ENCODE data around the gene WDR46.
"Not testable (repeated sequence)": the region's sequence is repeated elsewhere in the genome, so short reads cannot be mapped to it uniquely, and the experiment has no call there.

WDR46 gene

DNA sequence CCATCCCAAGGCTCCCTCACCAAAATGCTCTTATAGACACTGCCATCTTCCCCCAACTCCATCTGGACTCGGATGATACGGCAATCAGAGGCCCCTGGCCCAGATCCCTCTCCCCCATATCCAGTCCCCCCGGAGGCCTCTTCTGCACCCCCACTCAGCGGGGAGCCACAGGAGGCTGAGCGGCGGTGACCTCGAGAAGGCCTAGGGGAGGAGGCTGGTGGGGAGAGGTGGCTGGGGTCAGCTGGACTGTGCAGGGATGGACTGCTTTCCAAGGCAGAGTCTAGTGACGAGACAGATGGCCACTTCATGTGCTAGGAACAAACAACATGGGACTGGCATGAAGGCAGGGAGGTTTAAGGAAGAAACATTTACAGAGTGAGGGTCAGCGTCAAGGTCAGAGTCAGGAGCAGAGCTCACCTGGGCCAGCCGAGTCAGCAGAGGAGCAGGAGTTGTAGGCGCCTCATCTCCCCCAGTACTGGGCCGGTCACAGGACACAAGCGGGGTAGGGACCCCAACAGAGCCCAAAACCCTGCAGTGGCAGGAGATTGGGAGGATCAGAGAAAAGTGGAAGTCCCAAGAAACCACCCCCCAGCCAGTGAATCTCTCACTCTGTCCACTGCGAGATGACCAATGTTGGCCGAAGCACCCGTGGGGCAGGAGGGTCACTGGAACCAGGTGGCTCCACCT is 4.1 kb upstream of the WDR46 start:
- Mint-ChIP-seq H3K4me1 (peaks cover 30% of the 10 kb centered on the region), H3K4me3 (peak overlapping the region in 2 of 3 experiments; percentile 16 to 68), H3K27me3 (ENCODE audit: low read depth) (no peaks in the 10 kb centered on the region), H3K27ac (peak overlapping the region in 1 of 3 experiments; percentile 67), H3K9me3 (no peaks in the 10 kb centered on the region), H3K36me3 (ENCODE audit: low read depth) (peaks cover 19% of the 10 kb centered on the region)
- TF ChIP-seq, protein P1, sequence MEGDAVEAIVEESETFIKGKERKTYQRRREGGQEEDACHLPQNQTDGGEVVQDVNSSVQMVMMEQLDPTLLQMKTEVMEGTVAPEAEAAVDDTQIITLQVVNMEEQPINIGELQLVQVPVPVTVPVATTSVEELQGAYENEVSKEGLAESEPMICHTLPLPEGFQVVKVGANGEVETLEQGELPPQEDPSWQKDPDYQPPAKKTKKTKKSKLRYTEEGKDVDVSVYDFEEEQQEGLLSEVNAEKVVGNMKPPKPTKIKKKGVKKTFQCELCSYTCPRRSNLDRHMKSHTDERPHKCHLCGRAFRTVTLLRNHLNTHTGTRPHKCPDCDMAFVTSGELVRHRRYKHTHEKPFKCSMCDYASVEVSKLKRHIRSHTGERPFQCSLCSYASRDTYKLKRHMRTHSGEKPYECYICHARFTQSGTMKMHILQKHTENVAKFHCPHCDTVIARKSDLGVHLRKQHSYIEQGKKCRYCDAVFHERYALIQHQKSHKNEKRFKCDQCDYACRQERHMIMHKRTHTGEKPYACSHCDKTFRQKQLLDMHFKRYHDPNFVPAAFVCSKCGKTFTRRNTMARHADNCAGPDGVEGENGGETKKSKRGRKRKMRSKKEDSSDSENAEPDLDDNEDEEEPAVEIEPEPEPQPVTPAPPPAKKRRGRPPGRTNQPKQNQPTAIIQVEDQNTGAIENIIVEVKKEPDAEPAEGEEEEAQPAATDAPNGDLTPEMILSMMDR (IDR thresholded peaks at IDR 0.05; ENCODE audit: unreplicated experiment in 3 of 3) = no peak

GRCh38 chr6:33290459-33290858 is 1.4 kb upstream of the WDR46 start:
- TF ChIP-seq, protein P1 (IDR thresholded peaks at IDR 0.05; ENCODE audit: unreplicated experiment in 3 of 3) = no peak
- peaks cover 33% of the 10 kb centered on the region for H3K36me3 Mint-ChIP-seq (ENCODE audit: low read depth)
- no peaks in the 10 kb centered on the region for H3K9me3 Mint-ChIP-seq
- peak overlapping the region in 1 of 3 experiments; percentile 35 for H3K27ac Mint-ChIP-seq
- peaks cover 31% of the 10 kb centered on the region for H3K4me1 Mint-ChIP-seq
- H3K4me3 Mint-ChIP-seq = peak overlapping the region; percentile 96 to 98 (median 98)
- H3K27me3 Mint-ChIP-seq (ENCODE audit: low read depth) = no peaks in the 10 kb centered on the region

- Mint-ChIP-seq H3K27ac (peak overlapping the region; percentile 56 to 69 (median 66)), H3K9me3 (no peaks in the 10 kb centered on the region), H3K27me3 (ENCODE audit: low read depth) (no peaks in the 10 kb centered on the region), H3K4me1 (peaks cover 31% of the 10 kb centered on the region), H3K36me3 (ENCODE audit: low read depth) (peaks cover 33% of the 10 kb centered on the region), H3K4me3 (peak overlapping the region; percentile 96 to 98 (median 98))
- TF ChIP-seq, protein P1 (IDR thresholded peaks at IDR 0.05; ENCODE audit: unreplicated experiment in 3 of 3) = no peak
These were observed 811 bp upstream of the WDR46 start for GRCh38 chr6:33289784-33290315.

DNA sequence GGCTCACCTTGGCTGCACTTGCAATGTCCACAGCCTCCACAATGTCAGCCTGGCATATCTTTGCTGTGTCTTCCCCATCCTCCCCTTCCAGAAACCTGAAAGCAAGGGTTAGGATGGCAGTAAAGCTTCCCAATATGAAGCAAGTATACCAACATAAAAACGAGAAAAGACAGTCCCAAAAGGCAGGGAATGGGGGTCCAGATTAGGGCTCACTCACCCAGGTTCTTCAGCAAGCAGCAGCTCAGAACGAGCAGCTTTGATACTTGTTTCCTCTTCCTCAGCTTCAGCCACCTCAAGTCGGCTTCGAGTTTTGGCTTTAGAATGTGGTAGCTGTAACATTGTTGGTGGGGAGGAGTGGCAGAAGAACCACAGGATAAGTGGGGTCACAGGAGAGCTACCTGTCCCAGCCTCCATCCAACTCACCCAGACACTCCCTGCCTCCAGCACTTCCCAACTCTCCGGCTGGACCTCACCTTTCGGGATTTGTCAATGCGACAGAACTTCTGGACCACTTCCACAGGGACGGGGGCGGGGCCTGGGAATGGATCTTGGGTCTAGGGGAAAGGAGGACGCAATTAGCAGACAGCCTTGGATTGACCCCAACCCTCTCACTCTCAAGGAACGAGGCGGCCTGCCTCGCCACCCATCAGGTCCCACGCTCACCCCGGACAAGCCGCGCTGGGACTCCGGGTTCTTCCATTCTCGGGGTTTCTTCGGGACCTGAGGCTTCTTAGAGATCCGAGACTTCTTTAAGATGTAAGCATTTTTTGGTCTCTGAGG is 708 bp downstream of the WDR46 start:
- TF ChIP-seq, protein P1 (IDR thresholded peaks at IDR 0.05; ENCODE audit: unreplicated experiment in 3 of 3) = no peak
- Mint-ChIP-seq H3K36me3 (ENCODE audit: low read depth) (peaks cover 33% of the 10 kb centered on the region), H3K4me1 (peaks cover 31% of the 10 kb centered on the region), H3K4me3 (peak overlapping the region; percentile 96 to 98 (median 98)), H3K9me3 (no peaks in the 10 kb centered on the region), H3K27ac (peak overlapping the region in 2 of 3 experiments; percentile 66 to 69), H3K27me3 (ENCODE audit: low read depth) (no peaks in the 10 kb centered on the region)

- H3K9me3 Mint-ChIP-seq = no peaks in the 10 kb centered on the region
- TF ChIP-seq, protein P1 (IDR thresholded peaks at IDR 0.05; ENCODE audit: unreplicated experiment in 3 of 3) = no peak
- H3K4me1 Mint-ChIP-seq = peaks cover 31% of the 10 kb centered on the region
- H3K36me3 Mint-ChIP-seq (ENCODE audit: low read depth) = peaks cover 32% of the 10 kb centered on the region
- no peak overlapping the region for H3K27ac Mint-ChIP-seq
- H3K4me3 Mint-ChIP-seq = peak overlapping the region; percentile 96 to 98 (median 98)
- H3K27me3 Mint-ChIP-seq (ENCODE audit: low read depth) = no peaks in the 10 kb centered on the region
These were observed 1.8 kb downstream of the WDR46 start for GRCh38 chr6:33286946-33287914.

GRCh38 chr6:33285214-33285613 is 3.8 kb downstream of the WDR46 start:
- not testable (repeated sequence) for H3K27ac Mint-ChIP-seq; H3K9me3 Mint-ChIP-seq; H3K4me3 Mint-ChIP-seq; H3K27me3 Mint-ChIP-seq (ENCODE audit: low read depth)
- peaks cover 19% of the 10 kb centered on the region for H3K4me1 Mint-ChIP-seq
- peaks cover 40% of the 10 kb centered on the region for H3K36me3 Mint-ChIP-seq (ENCODE audit: low read depth)
